K562 (cell line): ENCODE measurements around the gene TBX10. TPM values are rescaled to one million over a fixed set of nuclear protein-coding genes. Genes with fewer than 3 reads are reported as not detected.
A peak's percentile ranks its signal among the peaks of the same experiment; 100 is the strongest.

Experiments
- BCOR ChIP-seq: fragments of 450-650 bp; IDR thresholded peaks from 2 replicates; pipeline ENCODE4 v1.6.1; 2016
- DLX4 ChIP-seq: fragments of 250-450 bp; sonication (Bioruptor Pico); IDR thresholded peaks from 2 replicates; pipeline ENCODE4 v1.6.1; 2021; ENCODE audit warnings: mild to moderate bottlenecking
- GTF3C2 ChIP-seq: IDR thresholded peaks from 3 replicates; pipeline ENCODE4 v1.6.1; 2011; ENCODE audit warnings: borderline replicate concordance, mild to moderate bottlenecking, moderate library complexity; ENCODE audit not compliant: insufficient read length; ENCODE audit errors: extremely low read depth
- HOMEZ ChIP-seq: fragments of 250-450 bp; sonication (Bioruptor Pico); IDR thresholded peaks from 2 replicates; pipeline ENCODE4 v1.4.0; 2020; ENCODE audit warnings: mild to moderate bottlenecking, moderate library complexity
- PRDM10 ChIP-seq: fragments of 450-650 bp; IDR thresholded peaks from 2 replicates; pipeline ENCODE4 v1.6.1; 2018; ENCODE audit not compliant: partially characterized antibody
- RBFOX2 ChIP-seq: fragments of 200-400 bp; formaldehyde crosslinking; IDR thresholded peaks from 2 replicates; pipeline ENCODE4 v1.6.1; 2017; ENCODE audit warnings: low read depth, mild to moderate bottlenecking, low read length, moderate library complexity
- SAP30 ChIP-seq: fragments of 200-600 bp; sonication (generic); IDR thresholded peaks from 2 replicates; pipeline ENCODE4 v1.6.1; 2012; ENCODE audit warnings: borderline replicate concordance, low read depth, mild to moderate bottlenecking, moderate library complexity, low read length, control low read depth, inconsistent platforms; ENCODE audit not compliant: insufficient read depth, poor library complexity, severe bottlenecking
- SMARCC2 ChIP-seq: fragments of 450-650 bp; IDR thresholded peaks from 2 replicates; pipeline ENCODE4 v1.6.1; 2017; ENCODE audit warnings: antibody characterized with exemption, moderate library complexity, mild to moderate bottlenecking, low read depth
- USF1 ChIP-seq: sonication (generic); formaldehyde crosslinking; IDR thresholded peaks from 2 replicates; pipeline ENCODE4 v1.9.0; 2022; ENCODE audit warnings: mild to moderate bottlenecking, missing genetic modification reagents
- ZNF217 ChIP-seq: sonication (generic); formaldehyde crosslinking; IDR thresholded peaks from 2 replicates; pipeline ENCODE4 v1.8.0; 2022; ENCODE audit warnings: mild to moderate bottlenecking, missing genetic modification reagents
- ZNF316 ChIP-seq: fragments of 450-650 bp; IDR thresholded peaks from 2 replicates; pipeline ENCODE4 v1.6.1; 2016
- ZNF57 ChIP-seq: fragments of 450-650 bp; formaldehyde crosslinking; IDR thresholded peaks from 2 replicates; pipeline ENCODE4 v1.4.0; 2020; ENCODE audit warnings: mild to moderate bottlenecking, moderate library complexity
- ZNF740 ChIP-seq, 3 experiments: fragments of 200-800 bp in 1 of 3; sonication (Bioruptor generic) in 1 of 3; sonication (generic) in 1 of 3; formaldehyde crosslinking in 1 of 3; IDR thresholded peaks; 2 replicates each; pipeline versions ENCODE4 v1.6.1 to v1.8.0; 2016 to 2022; ENCODE audit warnings: mild to moderate bottlenecking in 2 of 3, missing compliant biosample characterization in 2 of 3, missing genetic modification characterization in 2 of 3, missing genetic modification reagents in 1 of 3
- ZNF778 ChIP-seq: fragments of 450-650 bp; formaldehyde crosslinking; IDR thresholded peaks from 2 replicates; pipeline ENCODE4 v1.4.0; 2020; ENCODE audit warnings: mild to moderate bottlenecking, moderate library complexity
- polyA plus RNA-seq, 8 experiments: library from polyadenylated mRNA; depleted of rRNA in 4 of 8; stranded (reverse) in 5 of 8; unstranded in 3 of 8; fragments of >200 nt; fragmentation: Nextera tagmentation in 2 of 8; fragmentation: Illumina TruSeq in 1 of 8; extraction: Ambion mirVana in 2 of 8; extraction: Trizol in 1 of 8; gene quantifications; 2 replicates each; pipeline versions ENCODE4 v1.2.1 to v1.2.3, GENCODE V29; 2011 to 2014; ENCODE audit warnings: inconsistent platforms in 1 of 8, missing spikeins in 1 of 8
- total RNA-seq, 7 experiments: library from RNA; depleted of rRNA in 6 of 7; stranded (reverse); fragments of >200 nt in 6 of 7; fragmentation: Illumina TruSeq in 2 of 7; extraction: Trizol in 2 of 7; gene quantifications; 2 replicates each; pipeline versions ENCODE4 v1.2.1 to v1.2.3, GENCODE V29; 2011 to 2021; ENCODE audit warnings: low replicate concordance in 1 of 7

The TBX10 gene
- total and polyA plus RNA-seq, 9 of the 15 experiments (the other 6 are each of a cell fraction or from before 2014, with no cell fraction given), result not detected

GRCh38 chr11:67613960-67614715 lies 25.4 kb downstream of the TBX10 start (continued):
- TF ChIP-seq RBFOX2 (peak; percentile 47; the same call in 1 of the 2 replicates), BCOR (no peak), USF1 (CRISPR knock-in tag) (no peak), GTF3C2 (no peak), PRDM10 (no peak), ZNF217 (CRISPR knock-in tag) (no peak), DLX4 (no peak), SMARCC2 (no peak), ZNF316 (no peak), HOMEZ (CRISPR knock-in tag) (no peak), SAP30 (peak; percentile 26), ZNF778 (CRISPR knock-in tag) (no peak), ZNF740 (CRISPR knock-in tag; IDR thresholded peaks at IDR 0.05) (no peak; the same call in 1 of the 2 replicates), ZNF740 (tag; IDR thresholded peaks at IDR 0.05) (no peak), ZNF57 (CRISPR knock-in tag) (no peak)
